ENCODE data around the gene ABCB6.
"Not testable (repeated sequence)": the region's sequence is repeated elsewhere in the genome, so short reads cannot be mapped to it uniquely, and the experiment has no call there.

Gene ABCB6

DNA sequence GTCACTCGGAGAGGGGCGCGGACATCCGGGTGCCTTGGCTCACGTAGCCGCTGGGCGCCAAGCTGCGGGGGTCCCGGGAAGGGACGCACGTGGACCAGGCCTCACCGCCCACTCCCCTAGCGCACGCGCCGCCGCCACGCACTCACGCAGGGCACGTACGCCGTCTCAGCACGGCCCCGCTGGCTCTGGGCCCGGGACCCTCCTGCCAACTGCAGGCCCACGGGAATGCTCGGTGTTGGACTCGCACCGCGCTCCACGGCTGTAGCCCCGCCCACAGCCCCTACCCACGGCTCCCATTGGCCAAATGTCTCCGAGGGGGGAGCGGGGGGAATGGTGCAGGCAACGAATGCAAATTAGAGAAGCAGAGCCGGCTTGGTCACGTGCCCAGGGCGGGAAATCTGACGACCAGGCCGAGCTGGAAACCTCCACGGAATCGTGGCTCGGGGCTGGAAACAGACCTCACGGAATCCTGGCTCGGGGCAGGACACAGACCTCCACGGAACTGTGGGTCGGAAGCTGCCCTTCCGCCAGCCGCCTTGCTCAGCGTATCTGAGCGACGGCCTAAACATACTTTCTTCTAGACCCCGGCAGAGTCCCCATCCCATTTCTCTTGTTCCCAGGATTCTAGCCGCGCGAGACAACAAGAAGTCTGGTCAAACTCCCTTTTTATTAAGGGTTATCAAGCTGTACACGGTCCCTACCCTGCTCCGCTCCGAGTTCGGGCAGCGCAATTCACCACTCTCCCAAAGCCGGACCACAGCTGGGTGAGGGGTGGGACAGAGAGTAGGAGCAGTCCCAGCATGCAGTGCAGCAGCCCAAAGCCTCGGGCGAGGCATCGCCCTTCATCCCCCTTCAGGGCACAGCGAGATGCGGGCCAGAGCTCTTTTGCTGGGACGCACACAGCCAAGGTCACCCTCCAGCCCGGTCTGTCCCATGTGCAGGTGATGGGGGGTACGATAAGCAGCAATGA lies at the start of gene ABCB6:
ABCB6 (minus strand) TSS at position 227 of the 970 bp plus-strand sequence. CDS start 285 bp downstream, outside the sequence.
- peak; percentile 72 for DNase-seq (ENCODE audit: low read depth, low spot score)

DNA sequence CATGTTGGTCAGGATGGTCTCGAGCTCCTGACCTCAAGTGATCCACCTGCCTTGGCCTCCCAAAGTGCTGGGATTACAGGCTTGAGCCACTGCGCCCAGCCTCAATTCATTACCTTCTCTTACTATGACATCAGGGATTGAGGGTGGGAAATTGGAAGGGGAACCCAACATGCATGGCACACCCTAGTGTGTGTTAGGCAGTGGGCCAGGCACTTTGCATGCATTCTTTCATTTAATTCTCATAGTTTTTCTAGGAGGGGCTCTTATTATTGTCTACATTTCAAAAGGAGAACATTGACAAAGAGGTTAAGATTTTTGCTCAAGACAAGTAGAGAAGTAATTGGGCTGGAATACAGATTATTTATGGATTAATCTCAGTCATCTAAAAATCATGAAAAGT lies 49.5 kb upstream of the ABCB6 start:
- no peak for DNase-seq (ENCODE audit: low read depth, low spot score)

DNA sequence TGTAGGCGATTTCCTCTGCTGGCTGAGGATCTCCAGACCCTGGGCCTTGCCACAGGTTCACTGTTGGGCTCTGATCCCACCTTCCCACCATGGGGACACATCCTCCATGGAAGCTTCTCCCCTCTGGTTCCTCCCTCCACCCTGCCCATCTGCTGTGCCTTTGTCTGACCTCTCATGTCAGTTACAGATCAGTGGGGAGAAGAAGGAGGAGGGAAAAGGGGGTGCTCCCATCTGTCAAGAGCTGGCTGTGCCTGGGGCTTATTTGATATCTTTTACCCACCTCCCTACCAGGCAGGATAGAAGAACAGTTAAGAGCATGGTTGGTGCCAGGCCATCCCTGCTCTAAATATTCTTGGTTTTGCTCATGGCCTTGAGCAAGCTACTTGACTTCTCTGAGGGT lies 48.1 kb upstream of the ABCB6 start:
- DNase-seq (ENCODE audit: low read depth, low spot score), result no peak

DNA sequence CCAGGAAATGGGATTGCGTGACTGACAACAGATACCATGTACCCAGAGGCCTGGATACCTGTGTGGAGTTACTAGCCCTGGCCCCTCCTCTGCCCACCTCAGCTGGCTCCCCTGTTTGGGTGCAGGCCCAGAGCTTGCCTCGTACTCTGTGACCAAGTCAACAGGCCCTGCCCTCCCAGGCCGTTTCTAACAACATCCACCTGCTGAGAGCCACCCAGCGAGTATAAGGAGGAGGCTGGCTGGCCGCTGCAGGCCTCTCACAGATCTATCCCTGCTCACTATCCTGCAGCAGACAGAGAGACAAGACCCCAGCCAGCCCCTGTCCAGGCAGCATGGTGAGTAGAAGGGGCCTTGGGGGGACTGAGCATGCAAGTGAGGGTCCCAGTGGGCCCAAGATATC lies 47.5 kb upstream of the ABCB6 start:
- DNase-seq (ENCODE audit: low read depth, low spot score), result no peak

DNA sequence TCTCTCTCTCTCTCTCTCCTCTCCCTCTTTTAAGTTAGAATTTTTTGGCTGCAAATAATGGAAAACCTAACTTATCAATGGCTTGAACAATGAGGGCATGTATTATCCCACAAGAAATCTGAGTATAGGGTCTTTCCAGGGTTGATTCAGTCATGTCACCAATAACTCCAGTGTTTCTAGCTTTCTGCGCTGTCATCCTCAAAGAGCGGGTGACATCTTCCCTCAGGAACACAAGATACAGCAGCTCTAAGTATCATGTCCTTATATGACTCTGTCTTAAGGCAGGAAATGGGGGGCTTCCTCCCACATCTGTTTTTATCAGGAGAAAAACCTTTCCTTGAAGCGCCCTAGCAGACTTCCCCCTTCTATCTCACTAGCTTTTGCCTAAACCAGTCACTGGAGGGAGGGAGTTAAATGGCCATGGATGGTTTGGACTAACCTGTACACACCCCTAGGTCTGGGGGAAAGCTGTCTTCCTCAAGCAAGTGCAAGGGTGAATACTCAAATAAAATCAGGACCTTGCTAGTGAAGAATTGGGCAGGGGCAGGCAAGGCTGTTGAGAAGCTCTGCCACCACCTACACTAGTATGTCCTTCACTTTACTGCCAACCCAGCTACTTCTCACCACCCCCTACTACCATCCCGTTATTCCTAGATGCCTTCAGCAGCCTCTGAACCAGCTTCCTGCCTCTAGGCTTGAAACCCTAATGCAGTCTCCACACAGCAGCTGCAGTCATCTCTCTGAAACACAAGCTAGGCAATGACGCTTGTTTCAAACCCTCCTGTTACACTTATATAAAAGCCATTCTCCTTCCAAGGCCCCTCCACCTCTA lies 42.5 kb upstream of the ABCB6 start:
- DNase-seq (ENCODE audit: low read depth, low spot score), result no peak

DNA sequence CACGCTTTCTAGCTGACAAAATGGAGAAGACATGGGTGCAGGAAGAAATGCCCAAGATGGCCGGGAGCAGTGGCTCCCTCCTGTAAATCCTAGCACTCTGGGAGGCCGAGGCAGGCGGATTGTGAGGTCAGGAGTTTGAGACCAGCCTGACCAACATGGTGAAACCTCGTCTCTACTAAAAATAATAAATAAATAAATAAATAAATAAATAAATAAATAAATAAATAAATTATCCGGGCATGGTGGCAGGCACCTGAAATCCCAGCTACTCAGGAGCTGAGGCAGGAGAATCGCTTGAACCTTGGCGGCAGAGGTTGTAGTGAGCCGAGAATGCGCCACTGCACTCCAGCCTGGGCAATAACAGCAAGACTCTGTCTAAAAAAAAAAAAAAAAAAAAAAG lies 40.2 kb upstream of the ABCB6 start:
- not testable (repeated sequence) for DNase-seq (ENCODE audit: low read depth, low spot score)

DNA sequence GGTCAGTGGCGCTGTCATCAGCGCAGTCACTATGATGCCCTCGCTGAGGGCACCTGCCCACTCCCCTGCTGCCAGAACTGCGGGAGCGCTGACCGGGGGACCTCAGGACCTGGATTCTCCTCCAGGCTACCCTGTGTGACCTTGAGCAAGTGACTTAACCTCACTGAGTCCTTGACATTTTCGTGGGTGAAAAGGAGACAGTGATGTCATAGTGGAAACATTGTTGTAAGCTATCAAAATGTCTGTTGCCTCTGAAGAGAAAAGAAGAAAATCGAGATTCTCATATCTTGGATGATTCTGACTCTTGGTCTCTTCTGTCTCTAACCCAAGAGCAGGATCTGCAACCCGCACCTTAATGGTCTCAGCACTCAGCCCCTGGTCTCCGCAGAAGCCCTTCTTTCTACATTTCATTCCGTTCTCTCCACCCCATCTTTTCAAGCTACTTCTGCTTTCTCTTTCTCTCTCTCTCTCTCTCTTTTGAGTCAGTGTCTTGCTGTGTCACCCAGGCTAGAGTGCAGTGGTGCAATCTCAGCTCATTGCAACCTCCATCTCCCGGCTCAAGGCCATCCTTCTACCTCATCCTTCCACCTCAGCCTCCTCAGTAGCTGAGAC lies 35.9 kb upstream of the ABCB6 start:
- no peak for DNase-seq (ENCODE audit: low read depth, low spot score)

DNA sequence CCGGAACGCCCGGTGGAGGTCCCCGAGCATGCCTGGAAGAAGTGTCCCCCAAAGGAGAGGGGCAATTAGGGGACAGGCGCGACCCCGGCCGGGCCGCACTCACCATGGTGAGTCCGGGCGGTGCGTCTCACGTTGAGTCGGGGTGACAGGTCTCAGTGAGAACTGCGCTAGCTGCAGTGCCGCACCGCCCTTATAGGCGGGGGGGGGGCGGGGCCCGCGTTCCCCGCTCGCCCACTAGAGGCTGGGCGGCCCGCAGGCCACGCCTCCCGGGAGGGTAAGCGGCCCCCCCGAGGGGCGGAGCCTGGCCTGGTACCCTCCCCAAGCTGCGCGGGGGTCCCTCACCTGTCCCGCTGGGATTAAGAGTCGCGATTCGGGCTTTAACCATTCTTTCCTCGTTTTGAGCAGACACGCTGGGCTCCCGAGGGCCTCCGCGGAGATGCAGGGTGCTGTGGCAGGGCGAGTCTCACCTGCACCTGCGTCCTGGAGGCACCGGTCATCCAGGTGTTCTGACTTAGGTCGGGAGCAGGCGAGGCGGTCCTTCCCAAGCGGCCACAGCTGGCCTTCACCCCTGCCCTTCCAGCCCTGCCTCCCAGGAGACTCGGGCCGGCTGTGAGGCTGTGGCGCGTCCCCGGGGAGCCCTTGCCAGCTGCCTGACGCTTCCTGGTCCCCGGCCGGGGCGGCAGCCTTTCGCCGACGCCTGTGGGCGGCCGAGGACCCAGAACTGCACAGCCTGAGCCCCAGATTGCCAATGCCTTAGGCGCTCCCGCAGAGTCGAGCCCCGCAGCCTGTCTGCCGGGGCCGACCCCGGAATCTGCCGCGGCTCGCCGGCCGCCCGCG lies 35.2 kb upstream of the ABCB6 start, which contains the start of gene TUBA4A:
TUBA4A (minus strand) TSS at position 166 of the 837 bp plus-strand sequence; CDS start at position 106, 60 bp downstream.
- DNase-seq (ENCODE audit: low read depth, low spot score), result no peak

DNA sequence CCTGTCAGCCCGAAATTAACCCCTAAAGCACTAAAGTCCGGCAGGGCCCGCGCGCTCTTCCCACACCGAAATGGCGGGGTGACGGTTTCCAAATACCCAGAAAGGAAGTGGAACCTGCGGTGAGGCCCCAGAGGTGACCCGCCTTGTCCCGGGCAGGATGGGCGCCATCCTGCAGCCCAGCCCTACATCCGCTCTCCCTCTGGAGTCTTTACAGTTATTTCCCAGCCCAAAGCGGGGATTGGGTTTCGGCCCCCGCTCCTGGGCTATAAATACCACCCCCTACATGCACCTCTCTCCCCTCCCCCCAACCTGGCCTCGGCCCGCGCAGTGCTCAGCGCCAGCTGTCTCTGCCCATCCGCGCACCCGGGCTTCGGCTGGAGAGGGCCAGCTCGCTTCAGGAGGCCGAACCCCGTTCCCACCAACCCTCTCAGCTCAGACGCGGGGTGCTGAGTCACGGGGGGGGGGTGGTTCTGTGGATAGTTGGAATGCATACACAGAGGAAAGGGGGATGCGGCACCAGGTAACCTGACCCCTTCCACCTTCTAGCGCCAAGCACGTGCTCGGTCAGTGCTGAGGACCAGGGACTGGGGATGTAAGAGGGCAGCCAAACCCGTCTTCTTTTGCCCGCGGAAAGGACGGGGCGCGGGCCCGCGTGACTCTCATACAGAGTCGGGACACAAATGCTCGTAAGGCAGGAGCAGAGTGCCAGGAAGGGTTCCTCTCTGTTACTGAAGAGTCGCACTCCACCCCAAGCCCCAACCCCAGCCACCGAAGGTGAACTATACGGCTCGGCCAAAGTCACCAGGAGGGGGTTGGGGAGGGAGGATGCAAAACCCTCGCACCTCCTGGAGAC lies 34.4 kb upstream of the ABCB6 start, which contains the start of gene TUBA4B:
TUBA4B (plus strand) TSS at position 344 of the 853 bp plus-strand sequence; CDS start at position 509, 165 bp downstream.
- no peak for DNase-seq (ENCODE audit: low read depth, low spot score)

DNA sequence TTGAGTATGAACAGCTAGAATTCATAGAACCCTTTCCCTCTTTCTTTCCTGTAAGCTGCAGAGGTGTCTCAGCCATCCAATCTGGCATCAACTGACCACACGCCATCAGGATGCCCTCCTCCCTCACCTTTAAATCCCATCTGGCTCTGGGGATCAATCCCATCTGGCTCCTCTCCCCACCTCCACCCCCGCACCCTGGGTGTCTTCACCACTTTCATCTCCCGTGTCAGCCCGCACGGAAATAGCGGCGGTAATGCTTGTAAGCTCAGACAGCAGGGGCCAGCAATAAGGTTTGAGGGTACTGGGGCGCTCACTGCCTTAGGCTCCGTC lies 33.8 kb upstream of the ABCB6 start:
- DNase-seq (ENCODE audit: low read depth, low spot score), result no peak

DNA sequence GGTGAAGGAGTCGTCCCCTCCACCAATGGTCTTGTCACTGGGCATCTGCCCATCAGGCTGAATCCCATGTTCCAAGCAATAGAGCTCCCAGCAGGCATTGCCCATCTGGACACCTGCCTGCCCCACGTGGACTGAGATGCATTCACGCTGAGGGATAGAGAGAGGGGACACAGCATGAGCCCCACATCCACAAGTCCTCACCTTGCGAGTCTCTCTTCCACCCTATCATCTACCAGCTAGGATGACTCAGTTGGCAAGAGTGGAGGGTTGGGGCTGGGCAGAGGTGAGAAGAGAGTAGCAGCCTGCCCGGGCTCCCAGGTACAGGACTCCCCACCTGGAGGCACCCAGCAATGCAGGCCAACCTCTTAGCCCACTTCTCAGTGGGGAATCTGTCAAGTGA lies 33.3 kb upstream of the ABCB6 start:
- no peak for DNase-seq (ENCODE audit: low read depth, low spot score)

DNA sequence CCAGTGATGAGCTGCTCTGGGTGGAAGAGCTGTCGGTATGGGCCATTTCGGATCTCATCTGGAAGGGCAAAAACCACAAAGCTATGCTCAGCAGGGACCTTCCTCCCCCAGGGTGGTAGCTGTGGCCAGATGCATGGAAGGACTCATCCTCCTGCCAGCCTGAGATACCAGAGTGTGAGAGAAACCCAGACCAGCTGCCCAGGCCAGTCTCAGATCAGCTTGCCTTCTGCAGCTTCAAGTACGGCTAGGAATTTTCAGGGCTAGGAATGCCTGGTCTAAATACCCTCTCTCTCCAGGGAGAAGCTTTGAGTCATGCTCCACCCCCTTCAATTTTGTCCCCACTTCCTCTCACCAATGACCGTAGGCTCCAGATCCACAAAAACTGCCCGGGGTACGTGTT lies 32.9 kb upstream of the ABCB6 start:
- no peak for DNase-seq (ENCODE audit: low read depth, low spot score)

DNA sequence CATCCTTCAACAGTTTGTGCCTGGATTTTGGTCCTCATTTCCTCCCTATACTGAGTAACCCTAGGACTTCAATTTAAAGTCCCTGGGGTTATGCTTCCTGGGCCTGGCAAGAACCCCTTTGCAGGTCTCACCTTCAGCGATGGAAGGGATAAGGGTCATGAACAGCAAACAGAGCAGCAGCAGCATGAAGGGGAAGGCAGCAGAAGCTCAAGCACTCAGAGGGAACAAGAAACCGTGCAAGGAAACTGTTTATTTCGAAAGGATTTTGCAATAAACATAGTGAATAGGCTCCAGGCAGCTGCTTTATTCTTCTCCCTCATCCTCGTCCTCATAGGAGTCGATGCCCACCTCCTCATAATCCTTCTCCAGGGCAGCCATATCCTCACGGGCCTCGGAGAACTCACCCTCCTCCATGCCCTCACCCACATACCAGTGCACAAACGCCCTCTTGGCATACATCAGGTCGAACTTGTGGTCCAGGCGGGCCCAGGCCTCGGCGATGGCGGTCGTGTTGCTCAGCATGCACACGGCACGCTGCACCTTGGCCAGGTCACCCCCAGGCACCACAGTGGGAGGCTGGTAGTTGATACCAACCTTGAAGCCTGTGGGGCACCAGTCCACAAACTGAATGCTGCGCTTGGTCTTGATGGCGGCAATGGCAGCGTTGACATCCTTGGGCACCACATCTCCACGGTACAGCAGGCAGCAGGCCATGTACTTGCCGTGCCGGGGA lies 31.5 kb upstream of the ABCB6 start:
- no peak for DNase-seq (ENCODE audit: low read depth, low spot score)

DNA sequence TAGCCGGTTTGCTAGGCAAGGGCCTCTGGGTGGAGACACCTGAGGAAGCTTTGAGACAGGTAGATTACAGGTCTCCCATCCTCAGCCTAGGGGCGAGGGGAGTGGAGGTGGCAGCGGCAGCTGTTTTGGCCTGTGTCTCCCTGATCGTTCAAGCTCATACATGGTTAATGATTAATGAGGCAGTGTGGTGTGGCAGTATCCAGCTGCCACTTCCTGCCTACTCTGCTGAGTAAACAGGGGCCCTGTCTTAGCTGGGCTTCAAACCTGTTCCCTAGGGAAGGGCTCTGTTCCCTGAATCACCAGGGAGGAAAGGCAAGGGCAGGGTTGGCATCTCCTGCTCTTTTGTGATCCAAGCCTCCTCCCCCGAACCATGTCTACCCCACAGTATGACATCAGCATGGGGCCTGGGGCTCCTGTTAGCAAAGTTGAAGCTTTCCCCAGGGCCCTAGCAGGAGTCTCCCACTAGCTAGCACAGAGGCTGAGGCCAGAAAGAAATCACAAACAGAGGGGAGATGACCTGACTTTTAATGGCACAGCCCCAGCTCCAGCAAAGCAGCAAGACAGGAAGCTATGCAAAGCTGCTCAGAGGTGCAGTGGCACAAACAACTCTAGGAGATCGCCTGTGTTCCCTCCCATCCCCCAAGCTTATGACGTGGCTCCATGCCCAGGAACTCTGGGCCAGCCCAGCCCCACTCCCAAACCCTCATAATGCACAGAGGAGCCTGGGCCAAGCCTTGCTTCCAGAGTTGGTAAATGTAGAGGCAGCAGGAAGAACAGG lies 30.6 kb upstream of the ABCB6 start:
- peak; percentile 21 for DNase-seq (ENCODE audit: low read depth, low spot score)

DNA sequence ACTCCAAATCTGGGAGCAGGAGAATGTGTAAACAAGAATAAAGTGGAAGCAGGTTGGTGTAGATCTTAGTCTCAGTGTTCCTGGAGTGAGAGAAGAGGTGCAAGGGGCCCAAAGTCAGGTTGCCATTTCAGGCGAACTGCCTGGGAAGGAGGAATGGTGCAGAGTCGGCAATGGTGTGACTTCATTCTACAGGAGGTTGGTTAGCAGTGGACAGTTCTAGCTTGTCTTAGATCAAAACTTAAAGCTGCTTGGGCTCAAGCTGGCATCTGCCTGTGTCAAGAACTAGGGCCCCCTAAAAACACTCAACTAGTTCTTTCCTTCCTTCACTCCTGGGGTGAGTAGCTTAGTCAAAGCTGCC lies 30.1 kb upstream of the ABCB6 start:
- DNase-seq (ENCODE audit: low read depth, low spot score), result no peak

DNA sequence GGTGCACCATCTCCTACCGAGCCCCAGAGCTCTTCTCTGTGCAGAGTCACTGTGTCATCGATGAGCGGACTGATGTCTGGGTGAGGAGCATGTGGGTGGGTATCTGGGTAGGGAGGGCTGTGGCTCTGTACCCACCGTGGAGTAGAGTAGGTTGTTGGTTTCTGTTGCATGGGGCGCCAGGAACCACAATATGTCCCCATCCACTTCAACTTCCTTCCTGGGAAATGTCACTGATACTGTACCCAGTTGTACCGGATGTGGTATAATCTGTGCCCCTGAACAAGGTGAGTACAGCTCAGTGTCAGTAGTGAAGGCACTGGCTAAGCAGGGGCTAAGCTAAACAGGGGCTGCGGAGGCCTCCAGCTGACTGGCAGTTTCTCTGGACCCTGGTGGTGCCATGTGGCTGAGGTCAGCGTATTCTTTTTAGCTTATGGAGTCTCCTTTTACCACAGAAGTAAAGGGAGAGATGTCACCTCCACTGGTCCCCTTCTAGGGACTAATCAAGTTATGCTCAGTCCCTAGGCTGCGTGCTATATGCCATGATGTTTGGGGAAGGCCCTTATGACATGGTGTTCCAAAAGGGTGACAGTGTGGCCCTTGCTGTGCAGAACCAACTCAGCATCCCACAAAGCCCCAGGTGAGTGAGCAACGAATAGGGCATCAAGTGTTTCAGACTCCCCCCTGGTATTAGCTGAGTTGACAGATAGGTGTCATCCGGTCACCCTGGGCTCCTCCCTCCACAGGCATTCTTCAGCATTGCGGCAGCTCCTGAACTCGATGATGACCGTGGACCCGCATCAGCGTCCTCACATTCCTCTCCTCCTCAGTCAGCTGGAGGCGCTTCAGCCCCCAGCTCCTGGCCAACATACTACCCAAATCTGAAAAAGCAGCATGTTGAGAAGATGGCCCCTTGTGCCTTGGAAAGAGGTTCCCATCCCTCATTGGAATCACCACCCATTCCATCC lies 29.2 kb upstream of the ABCB6 start:
- no peak for DNase-seq (ENCODE audit: low read depth, low spot score)

DNA sequence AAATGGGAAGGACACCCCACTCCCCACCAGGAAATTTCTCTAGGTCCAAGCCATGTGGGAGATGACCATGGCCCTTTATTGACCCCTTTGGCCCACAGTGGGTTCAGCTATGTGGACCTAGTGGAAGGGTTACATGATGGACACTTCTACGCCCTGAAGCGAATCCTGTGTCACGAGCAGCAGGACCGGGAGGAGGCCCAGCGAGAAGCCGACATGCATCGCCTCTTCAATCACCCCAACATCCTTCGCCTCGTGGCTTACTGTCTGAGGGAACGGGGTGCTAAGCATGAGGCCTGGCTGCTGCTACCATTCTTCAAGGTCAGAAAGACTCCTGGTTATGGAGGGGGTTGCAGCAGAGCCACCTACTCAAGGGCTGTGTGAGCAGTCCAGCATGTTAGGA lies 27.8 kb upstream of the ABCB6 start:
- no peak for DNase-seq (ENCODE audit: low read depth, low spot score)

DNA sequence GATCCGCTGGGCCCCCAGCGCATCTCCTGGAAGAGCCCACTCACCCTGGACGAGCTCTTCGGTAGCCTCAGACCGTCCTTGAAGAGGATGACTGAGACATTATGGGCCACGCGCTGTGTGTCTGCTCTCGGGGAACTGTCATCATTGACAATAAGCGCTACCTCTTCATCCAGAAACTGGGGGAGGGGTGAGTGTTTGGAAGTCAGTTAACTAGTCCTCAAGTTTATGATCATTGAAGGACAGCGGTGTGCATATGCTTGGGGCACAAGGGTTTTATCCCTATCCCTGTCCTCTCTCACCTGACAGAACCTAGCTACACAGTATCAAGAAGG lies 27.1 kb upstream of the ABCB6 start:
- DNase-seq (ENCODE audit: low read depth, low spot score), result no peak
